GM10847 (cell line): ENCODE measurements around the gene GALNT14.

Experiments used
- POLR2A ChIP-seq: IDR thresholded peaks from 2 replicates; pipeline ENCODE4 v1.6.1; 2011; ENCODE audit not compliant: insufficient read length; ENCODE audit errors: extremely low read depth

Gene GALNT14

DNA sequence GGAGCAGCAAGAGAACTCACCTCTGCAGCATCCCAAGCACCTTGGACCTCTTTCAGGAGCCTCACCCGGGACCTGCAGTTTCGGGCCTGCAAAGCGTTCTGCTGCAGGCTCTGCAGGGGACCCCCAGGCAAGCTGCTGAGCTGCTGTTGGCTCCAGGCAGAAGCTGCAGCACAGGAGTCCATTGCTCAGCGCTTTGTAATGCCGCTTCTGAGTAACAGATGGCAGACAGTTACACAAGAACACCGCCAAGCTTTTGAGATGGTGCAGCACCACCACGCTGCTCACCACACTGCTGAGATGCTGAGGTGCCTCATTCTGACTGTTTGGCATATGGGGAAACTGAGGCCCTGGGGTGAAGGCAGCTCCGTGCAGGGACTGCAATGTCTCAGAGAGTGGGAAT, 1.9 kb upstream of the GALNT14 start:
- TF ChIP-seq POLR2A: no peak

DNA sequence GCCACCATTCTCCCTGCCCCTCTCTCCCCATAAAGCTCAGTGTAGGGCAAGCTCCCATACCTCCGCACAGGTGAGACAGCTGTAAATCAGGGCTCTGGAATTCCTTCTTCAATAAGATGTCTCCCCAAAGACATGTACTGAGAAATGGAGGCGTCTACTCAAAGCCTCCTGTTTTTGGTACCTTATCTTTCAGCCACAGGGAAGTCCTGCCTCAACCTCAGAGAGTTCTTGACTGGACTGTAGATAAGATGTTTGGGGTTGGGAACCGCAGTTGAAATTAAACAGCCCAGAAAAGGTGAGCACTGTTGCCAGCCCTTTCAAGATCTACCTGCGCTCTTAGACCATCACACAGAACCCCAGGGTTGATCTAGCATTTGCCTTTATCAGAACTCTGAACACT, 1.4 kb upstream of the GALNT14 start:
- no peak for TF ChIP-seq POLR2A

DNA sequence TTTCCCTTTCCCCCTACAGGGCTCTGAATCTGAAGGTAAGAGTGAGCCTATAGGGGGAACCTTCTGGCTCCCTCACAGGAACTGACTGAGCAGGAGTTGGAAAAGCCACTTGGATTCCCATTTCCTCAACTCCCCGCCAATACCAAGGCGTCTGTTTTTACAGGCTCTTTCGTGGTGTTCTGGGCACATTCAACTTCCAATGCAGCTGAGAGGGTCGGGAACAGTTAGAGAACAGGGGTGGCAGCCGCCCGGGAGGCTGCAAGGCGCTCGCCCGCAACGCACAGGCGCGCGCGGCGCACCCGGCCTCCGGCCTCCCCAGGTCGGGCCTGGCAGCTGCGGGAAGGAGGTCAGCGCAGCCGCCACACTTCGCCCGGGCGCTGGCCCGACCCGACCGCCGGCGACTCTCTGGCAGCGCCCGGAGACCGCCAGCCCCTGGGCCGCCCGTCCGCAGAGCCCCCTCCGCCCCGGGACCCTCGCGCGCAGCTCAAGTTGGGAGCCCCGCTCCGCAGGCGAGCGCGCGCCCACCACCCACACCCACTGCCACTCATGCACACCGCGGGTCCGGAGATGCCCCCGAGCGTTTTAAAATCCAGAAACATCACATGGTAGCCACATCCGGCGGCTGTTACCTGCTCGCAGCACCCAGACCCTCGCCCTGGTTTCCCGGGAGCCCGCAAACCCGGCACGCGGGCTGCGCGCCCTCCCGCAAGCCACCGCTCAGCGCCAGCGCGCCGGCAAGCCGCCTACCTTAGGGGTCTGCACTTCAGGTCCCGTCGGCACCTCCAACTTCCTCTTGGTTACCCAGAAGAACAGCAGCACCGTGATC, 816 bp downstream of the GALNT14 start:
- no peak for TF ChIP-seq POLR2A

DNA sequence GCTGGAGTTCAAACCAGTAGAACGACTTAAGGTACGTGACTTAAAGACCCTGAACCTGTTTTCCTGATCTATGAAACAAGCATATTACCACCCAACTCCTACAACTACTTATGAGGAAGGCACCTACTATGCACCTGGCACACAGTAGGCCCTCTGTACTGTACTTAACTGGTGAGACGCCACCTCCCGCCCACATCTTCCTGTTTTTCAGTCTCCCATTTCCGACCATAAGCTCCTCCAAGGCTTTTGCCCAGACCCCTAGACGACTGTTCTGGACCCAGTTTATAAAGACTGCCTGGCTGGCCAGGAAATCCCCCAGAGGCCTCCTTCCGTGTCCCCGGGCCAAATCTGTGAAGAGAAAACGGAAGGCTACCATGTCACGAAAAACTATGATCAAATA, 1.5 kb downstream of the GALNT14 start:
- no peak for TF ChIP-seq POLR2A

DNA sequence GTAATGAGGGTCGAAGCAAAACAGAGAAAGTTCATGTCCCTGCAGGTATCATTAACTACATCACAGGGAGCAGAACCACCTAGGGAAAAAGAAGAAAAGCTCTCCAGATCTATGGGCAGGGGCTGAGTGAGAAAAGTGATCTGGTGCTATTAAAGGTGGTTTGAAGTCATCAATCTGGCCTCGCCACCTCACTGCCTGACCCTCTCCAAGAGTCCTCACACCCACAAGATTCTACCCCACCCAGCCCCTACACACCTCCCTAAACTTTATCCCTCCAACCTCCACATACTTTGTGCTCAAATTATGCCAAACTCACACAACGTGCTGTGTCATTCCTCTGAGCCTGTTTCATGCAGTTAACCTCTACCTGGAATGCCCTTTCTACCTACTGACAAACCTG, 2.2 kb downstream of the GALNT14 start:
- TF ChIP-seq POLR2A: no peak

DNA sequence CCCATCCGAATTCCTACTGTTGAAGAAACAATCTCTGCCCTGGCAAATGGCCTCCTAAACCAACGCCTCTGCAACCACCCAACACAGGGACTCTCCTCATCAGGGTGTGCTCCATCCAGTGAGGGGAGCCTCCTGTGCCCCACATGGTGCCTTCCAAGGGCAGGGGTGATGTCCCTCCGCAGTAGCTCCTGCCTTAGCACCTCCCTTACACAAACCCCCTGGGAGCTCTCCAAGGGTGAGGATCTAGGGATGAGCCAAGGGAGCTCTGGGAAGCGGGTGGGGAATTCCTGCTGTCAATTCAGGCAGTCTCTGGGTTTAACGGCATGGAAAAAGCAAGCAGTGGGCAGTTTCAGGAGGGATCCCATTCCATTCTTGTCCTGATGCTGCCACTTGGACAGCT, 3.8 kb downstream of the GALNT14 start:
- TF ChIP-seq POLR2A: no peak

DNA sequence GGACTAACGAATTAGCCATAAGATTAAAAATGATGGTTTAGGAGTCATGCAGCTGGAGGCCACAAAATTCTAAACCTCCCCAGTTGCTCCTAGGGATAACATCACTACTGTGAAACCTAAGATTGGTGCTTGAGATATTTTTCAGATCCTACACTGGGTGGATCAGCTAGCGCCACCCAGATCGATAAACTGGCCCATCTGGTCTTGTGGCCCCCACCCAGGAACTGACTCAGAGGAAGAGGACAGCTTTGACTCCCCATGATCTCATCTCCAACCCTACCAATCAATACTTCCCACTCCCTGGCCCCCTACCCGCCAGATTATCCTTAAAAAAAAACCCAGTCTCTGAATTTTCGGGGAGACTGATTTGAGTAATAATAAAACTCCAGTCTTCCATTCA, 5.5 kb downstream of the GALNT14 start:
- TF ChIP-seq POLR2A: no peak

DNA sequence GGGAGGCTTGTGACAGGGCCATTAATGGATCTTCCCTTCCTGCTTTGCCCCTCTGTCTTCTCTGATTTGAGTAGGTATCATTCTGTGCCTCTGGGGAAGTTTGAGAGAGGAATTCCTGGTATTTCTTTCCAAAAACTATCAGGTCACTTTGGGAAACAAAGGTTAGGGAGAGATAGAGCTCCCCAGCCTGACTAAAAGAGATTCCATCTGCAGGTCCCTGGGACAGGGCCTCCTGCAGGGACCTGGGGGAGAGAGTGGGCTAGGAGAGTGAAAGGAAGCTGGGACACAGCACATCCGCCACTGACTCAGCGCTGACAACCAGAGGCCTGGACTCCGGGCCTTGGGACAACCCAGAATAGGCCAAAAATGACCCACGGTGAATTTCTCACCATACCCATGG, 6.4 kb downstream of the GALNT14 start:
- TF ChIP-seq POLR2A: no peak

DNA sequence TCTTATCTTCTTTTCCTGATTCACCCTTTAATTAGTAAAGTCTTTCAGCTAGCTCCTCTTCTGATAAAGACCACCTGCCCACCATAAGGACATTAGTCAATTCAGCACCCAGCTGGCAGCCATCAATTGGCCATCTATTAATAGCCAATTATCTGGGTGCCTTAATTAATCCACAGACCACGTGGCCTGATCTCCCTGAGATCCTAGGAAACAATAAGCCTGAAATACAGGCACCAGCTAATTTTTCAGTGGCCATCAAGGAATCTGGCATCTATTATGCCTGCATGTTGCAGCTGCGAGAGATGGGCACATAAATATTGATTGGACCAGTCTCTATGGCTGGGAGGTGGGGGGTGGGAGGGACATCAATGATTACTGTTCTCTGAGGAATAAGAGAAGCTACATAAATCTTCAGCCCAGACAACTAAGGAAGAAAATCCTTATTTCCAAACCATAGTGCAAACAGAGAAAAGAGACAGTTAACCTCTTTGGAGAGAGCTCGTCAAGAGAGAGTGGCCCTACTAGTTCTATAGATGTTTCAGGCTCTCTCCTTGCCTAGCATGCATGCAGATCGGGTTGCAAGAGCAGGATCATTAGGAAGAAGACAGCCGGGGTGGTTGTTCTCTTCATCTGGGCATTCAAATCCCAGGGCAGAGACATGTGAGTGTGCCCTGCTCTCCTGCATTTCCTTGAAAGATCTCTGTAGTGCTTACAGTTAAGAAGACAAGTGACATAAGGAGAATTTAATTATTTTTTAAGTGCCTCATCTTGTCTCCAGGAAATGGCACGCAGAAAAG, 8.7 kb downstream of the GALNT14 start:
- TF ChIP-seq POLR2A: no peak

DNA sequence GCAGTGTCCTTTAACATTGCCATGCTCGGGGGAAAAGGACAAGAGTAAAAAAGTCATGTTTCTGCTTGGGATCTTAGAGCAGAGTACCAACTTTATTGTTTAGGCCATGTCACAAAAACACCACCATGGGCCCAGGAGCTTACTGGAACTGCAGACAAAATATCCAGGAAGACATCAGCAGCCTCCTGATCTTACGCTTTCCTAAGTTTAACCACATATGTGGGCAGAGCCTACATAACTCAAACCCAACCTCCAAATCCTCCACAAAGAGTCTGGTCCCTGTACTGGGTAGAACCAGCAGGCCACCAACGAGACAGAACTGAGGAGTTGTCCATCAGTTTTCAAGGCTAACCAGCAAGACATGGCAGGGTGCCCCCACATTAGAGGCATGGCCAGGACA, 10.3 kb downstream of the GALNT14 start:
- TF ChIP-seq POLR2A: no peak

DNA sequence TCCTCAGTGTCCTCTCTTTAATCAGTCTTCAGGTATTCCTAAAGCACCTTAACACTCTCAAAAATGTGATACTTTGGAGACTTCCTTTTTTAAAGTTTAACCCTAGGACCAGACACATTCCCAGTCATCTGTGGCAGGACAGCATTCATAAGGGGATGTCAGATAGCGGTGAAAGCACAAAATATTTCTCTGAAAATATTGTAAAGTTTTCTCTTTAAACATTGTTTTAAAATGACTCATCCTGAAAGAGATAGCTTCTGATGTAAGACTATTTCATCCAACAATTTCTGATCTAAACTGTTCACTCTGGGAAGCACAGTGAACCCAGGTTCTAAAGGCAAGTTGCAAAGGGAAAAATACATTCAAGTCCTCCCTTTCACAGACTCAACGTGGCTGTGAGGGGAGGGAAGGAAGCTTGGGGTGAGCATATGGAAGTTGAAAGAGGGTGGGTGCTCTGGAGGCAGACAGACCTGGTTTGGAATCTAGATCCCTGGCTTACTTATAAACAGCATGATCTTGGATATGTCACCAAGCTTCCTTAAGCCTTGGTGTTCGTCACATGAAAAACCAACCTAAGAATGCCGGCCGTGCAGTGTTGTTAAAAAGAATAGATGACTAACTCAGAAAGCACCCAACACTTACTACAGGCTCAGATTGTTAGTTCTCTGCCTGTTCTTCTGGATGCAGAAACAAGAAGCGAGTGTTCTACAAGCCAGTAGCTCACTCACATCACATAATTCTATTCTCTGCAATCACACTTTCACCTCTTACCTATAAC, 12.1 kb downstream of the GALNT14 start:
- TF ChIP-seq POLR2A: no peak

DNA sequence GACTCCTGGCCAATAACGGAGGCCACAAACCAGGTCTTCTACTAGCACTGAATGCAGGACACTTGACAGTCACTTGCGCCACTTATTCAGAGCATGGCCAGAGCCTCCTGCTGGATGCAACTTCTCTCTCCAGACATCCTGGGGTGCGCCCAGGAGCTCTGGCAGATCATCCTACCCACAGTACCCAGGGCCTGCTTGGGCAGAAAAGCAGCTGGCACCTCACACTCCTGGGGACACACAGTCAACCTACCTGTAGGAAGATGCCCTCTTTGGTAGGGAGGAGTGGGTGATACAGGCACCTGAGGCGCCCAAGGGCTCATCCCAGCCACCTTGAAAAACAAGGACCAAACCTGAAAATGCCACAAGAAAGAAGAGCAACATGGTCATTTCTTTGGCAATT, 13.3 kb downstream of the GALNT14 start:
- no peak for TF ChIP-seq POLR2A

DNA sequence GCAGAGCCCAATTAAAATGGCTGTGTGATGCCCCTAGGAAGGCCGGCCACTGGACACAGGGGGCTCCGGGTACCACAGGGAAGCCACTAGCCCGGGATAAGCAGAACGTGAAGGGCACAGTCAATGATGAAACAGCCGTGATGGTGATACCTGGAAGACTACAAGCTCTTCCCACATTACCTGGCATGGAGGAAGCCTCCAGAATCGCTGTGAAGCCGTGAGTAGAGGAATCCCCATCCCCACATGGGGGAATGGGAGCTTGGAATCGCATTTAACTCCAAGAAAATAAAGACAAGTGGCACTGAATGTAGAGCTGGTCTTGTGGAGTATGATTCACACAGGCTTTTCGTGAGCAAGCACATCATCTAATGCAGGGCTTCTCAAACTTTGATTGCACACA, 16.1 kb downstream of the GALNT14 start:
- no peak for TF ChIP-seq POLR2A

DNA sequence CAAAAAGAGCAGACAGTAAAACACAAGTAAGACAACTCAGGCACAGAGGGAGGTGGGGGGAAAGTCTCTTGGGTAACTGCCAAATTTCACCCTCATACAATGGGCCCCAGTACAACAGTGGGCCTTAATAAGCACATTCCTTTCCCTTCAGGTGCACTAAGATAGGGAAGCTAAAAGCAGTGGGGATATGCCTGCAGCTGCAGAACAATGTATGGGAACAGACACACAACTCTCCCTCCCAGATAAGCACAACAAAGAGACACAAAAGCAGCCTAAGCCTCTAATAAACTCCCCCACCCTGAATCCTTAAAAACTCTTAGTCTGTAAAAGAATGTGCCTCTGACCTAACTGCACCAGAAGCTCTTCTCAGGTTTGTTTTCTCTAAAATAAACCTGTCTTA, 24.5 kb downstream of the GALNT14 start:
- no peak for TF ChIP-seq POLR2A

DNA sequence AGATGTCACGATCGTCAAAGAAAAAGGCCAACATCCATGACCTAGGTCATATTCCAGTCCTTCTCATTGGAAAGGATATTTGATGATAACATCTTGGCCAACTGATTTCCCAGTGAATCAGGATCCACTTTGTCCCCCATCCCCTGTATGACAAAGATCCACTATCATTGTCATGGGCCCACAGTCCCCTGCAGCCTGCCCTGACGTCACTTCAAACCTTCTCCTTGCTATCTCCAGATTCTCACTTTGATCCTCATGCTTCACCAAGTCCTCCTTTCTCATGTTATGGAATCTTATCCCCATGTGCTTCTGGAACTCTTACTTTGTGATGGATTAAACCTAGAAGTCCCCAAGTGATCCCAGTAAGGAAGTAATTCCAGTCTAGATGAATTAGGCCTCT, 25.7 kb downstream of the GALNT14 start:
- no peak for TF ChIP-seq POLR2A

DNA sequence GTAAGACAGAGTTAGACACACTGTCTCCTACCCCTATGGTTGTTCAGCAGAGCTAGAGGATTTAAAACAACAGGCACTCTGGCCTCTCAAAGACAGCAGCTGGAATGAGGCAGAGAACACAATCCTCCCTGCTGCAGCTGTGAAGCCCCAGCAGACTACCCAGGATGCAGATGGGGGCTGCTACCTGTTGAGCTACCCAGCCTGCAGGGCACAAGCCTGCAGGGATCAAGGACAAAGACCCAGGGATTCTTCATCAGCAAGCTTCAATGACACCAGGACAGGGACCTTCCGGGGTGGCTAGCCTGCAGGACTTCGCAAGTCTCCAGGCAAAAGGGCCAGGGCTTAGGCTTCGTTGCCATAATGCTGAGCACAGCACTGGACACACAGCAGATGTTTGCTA, 27.2 kb downstream of the GALNT14 start:
- TF ChIP-seq POLR2A: no peak
